GM18526 (cell line): ENCODE measurements around the gene PGAM2.

Experiments
- POLR2A ChIP-seq: IDR thresholded peaks from 3 replicates; pipeline ENCODE4 v1.6.1; 2011; ENCODE audit not compliant: insufficient read length; ENCODE audit errors: extremely low read depth

The PGAM2 gene

DNA sequence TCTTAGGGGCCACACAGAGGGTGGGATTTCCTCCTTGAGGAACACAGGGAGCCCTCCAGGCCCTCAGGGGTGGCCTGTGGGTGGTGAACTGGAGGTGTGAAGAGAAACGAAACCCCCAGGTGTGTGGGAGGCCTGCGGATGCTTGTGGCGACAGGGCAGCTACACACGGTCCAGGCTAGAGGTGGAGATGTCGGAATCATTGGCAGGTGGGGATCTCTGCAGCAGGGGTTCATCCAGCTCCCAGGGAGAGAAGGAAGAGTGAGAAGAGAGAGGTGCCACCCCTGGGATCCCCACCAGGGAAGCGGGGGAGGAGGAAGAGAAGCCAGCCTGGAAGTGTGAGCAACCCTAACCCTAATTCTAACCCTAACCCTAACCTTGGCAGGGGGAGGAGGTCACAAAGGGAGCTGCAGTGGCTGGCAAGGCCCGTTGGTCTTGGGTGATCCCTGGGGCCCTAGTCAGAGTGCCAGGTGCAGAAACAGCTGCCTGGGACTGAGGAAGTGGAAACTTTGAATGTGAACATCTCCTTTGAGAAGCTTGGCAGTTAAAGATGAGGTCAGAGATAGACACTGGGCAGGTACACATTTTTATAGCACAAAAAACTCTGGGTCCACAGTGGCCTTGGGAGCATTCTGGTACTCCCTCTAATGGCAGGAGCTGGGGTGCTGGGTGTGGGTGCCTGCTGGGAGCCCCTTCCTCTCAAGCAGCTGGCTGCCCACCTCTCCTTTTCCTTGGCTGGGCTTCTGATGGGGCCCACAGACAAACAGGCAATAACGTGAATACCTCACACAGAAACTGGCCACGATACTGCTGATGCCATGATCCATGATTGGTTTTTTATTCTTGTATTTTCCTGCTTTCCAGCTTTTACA is 31.9 kb upstream of the PGAM2 start:
- no peak for TF ChIP-seq POLR2A

DNA sequence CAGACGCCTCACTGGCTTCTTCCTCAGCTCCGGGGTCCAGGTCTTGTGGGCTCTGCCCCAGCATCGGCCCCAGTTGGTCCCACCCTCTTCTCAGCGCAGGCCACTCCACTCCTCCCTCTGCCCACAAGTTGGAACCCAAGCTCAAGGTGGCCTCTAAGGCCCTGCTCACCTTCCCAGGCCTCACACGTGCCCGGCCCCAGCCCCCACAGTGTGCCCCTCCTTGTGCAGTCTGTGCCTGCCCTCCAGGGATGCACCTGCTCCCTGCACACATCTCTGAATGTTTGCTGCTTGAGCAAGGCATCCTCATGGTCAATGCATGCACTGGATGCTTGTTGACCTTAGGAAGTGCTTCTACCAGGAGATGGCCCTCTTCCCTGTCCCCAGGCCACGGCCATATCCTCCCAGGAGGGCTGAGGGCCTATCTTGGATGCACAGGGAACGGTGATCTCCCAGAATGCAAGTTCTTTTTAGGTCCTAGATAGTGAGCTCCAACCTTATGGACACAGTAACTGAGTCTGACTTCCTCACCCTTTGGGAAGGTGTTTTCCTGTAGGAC is 31.0 kb upstream of the PGAM2 start:
- no peak for TF ChIP-seq POLR2A

DNA sequence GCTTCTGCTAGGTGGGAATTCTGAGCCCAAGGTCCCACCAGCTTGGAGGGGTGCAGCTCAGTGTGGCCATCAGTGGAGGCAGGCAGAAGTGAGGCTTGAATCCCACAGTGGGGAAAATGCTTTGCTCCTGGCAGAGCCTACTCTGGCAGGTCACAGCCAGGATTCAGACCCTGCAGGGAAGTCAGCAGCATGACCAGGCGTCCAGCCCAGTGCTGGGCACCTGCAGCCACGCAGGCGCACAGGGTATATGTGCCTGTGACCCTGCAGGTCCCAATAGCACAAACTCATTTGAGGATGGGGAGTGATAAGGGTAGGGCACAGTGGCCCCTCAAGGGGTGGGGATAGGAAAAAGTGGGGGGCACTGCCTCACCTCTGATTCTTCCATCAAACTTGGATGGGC is 30.4 kb upstream of the PGAM2 start:
- no peak for TF ChIP-seq POLR2A

DNA sequence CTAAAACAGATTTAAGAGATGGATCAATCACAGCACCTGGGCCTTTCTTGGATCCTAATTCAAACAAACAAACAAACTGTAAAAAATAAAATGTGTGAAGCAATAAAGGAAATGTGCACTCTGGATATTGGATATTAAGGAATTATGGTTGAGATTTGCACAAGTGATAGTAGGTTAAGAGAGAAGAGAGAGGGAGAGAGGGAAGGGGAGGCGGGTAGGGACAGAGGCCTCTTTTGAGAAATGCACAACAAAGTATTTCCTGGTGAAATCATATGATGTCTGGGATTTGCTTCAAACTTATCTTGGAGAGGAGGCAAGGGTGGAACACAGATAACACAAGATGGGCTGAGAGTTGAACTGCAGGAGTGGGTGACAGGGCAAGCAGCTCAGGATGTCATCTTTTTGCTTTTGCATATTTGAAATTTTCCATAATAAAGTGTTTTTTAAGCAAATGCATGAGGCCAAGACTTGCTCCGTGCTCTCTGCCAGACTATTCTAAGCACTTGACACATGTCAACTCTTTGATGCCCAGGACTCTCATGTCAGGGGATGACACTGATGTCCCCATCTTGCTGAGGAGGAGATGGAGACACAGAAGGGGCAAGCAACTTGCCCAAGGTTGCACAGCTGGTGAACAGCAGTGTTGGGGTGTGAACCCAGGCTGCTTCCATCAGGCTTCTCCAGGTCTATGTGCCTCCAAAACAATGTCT is 29.7 kb upstream of the PGAM2 start:
- no peak for TF ChIP-seq POLR2A

DNA sequence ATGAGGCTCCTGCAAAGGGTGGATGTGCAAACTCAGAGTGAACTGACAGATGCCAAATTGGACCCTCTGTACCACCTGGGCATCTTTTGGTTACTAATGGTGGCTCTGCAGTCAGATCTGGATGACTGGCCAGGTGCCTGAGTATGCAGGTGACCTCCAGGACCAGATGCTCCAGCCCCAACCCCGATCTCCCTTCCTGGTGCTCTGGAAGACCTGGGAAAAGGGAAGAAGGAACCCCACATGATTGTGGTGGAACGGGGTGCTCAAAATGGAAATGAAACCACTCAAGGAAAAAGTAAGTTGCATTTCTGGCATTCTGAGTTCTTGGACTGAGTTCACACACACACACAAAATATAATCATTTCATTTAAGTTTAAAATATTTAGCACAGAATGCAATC is 29.0 kb upstream of the PGAM2 start:
- no peak for TF ChIP-seq POLR2A

DNA sequence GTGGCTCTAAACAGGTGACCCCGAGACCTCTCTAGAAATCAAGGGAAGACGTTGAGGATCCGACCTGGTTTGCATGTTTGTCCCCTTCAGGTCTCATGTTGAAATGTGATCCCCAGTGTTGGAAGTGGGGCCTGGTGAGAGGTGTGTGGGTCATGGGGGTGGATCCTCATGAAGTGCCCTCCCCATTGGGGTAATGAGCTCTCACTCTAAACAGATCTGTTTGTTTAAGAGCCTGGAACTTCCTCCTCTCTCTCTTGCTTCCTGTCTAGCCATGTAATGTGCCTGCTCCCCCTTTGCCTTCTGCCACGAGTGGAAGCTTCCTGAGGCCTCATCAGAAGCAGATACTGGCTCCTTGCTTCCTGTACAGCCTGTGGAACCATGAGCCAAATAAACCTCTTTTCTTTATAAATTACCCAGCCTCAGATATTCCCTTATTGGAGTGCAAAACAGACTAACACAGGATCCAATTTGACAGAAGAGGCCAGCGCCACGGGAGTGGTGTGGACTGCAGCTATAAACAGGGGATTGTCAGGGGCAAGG is 27.8 kb upstream of the PGAM2 start:
- TF ChIP-seq POLR2A: no peak

DNA sequence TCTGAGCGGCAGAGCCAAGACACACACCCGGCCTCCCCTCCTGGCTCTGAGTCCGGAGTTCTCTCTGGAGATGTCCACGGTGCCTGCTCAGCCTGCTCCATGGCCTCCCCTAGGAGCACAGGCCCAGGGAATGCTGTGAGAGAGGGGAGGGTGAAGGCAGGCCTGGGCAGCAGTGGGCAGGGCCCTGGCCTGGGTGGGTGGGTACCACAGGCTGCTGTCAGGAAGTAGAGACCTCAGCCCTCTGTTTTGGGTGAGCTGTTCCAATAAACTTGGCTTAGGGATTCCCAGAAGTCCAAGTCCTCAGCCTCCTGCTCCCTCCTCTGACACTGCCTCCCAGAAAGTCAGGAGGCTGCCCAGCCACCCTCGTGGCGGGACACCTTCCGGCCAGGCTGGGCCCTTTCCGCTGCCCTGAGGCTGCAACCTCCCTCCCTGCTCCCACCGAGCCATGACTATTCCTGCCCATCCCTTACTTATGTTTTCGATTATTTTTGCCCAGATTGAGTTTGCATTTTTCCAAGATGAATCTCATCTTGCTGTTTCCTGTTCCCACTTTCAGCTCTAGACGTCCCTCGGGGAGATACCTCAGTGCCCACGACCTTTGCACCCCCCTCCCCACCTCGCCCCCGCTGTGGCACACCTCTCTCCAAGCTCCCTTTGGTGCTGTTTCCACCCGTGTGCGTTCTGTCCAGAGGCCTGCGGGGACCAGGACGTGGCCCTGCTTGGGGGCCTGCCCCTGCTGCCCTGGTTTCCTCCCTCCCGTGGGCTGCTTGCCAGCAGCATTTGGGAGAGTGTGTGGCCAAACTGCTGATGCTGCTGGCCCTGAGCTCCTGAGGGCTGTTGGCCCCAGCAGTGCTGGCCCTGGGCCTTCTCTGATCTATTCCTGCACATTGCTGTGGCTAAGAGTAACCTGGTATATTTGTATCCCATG is 22.8 kb upstream of the PGAM2 start:
- no peak for TF ChIP-seq POLR2A

DNA sequence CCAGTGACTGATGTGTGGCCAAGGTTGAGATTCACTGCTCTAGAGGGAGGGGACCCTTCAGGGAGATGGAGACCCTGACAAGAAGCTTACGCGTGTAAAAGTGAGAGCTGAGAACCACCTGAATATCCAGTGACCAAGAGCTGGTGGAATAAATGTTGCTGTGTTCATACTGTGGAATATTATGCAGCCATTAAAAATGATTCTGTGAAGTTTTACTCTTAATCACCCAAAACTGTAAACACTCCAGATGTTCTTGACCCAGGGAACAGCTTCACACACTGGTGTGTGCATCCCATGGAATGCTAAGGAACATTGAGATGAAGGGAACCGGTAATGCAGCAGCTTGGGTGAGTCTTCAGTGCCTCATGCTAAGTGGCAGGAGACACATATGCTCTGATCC is 21.3 kb upstream of the PGAM2 start:
- no peak for TF ChIP-seq POLR2A

DNA sequence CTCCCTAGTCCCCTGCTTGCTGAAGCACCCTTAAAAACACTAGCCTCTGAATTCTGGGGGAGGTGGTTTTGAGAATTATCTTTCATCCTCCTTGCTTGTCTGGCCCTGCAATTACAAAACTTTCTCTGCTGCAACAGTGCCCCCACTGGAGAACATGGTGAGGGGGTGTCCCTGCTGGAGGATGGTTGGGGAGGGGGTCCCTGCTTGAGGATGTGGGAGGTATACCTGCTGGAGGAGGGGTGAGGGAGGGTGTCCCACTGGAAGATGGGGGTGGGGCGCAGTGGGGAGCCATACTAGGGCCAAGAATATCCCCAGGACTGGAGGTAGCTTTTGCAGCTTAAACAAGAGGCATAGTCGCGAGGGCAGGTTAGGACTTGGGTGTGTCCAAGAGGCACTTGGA is 20.2 kb upstream of the PGAM2 start:
- no peak for TF ChIP-seq POLR2A

DNA sequence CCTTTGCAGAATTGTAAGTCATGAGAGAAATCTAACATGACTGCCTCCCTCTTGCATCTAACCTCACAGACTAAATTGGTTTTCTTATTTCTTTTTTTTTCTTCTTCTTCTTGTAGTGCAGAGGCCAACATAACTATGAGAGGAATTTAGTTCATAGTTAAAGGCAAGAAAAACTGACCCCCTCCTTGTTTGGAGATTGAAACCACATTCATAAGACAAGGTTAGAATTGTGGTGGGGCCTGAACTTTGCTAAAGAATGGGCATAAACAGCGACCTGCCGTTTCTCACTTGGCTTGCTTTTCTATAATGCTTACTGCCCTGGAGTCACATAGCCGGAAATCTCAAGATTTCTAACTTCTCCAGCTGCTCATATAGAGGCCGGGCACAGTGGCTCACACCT is 19.3 kb upstream of the PGAM2 start:
- no peak for TF ChIP-seq POLR2A

DNA sequence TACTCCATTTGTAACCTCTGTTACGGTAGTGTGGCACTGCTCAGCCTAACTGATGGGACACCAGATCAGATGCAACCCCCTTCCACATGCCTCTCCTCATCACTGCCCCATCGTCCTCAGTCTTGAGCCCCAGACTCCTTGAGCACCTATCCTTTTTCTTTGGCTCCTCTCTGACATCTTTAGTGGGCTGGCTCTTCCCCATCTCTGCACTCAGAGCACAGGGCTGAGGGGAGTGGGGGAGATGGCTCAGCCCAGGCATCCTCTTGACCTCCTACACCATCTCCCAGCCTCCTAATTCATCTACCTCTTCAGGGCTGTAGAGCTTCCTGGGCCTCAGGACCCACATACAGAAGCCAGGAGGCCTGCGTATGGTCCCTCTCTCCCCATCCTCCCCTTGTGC is 18.4 kb upstream of the PGAM2 start:
- no peak for TF ChIP-seq POLR2A

DNA sequence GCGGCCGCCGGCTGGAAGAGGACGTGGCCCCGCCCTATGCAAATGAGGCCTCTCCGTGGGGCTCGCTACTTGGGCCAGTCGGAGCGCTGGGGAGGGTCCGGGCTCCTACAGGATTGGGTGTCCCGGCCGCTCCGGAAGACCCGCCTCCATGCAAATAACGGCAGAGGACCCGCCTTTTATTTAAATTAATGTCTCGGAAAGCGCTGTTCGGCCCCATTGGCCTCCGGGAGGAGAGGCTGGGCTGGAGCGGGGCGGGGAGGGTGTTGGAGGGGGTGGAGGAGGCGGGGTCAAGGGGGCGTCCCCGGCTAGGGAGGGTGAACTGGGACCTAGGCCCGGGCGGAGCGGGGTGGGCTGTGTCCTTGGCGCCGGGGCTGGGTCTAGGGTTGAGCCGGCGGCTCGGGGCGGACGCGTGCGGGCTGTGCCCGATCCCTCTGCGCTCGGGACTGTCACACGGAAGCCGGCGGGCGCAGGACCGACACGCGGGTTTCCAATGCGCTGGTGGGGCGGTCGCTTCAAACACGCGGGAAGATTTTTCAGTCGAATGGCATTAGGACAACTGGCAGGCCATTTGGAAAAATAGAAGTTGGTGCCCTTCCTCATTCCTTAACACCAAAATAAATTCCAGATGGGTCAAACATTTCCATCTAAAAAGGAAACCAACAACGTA is 17.3 kb upstream of the PGAM2 start:
- peak; percentile 40 for TF ChIP-seq POLR2A

DNA sequence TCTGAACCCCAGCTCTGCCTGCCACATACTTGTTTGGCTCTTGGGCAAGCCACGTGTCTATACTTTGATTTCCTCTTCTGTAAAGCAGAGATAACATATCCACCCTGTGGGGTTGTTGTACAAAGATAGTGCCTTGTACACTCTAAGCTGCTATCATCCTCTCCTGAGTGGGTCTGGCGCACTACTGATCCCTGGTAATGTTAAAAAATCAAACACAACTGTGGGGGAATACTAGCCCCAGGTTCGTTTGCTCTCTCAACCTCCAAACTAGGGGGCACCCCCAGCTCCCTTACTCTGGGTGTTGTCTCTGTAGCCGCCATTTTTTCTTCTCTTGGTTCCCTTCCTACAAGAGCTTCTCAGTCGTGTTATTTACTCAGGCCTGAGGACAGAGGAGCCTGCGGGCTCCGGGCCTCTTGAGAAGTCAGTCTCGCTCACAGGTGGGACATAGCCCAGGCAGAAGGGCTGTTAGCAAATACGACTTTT is 15.9 kb upstream of the PGAM2 start:
- TF ChIP-seq POLR2A: no peak

DNA sequence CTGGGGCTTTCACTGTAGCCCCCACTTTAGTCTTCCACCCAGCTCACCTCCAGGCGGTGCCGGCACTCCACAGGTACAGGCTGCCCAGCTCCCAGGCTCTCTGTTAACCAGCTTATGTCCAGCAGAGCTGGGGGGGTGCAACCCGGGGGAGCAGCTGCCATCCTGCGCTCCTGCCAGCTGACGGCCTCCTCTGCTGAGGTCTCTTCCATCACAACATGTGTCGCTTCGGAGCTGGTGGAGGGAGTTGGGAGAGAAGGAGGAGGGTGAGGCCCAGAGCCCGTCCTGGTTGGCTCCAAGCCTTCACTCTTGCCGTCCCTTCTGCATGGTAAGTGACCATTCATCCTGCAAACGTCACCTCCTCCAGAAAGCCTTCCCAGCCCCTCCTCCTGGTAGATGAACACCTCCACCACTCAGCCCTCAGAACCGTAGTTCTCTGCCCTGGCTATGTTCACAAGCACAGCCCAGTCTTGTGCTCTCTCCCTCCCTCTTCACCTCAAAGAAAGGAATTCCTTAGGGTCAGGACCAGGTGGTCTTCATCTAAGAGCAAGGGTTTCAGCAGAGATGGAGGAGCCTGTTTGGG is 15.4 kb upstream of the PGAM2 start:
- TF ChIP-seq POLR2A: no peak
